A204.1 (cell line): ENCODE measurements around the gene DNAJB6.

Source experiments
- FAIRE-seq: peaks from 2 replicates; lab custom pipeline; 2012; peaks lifted over from hg19 to GRCh38; lab: Jason Lieb, UNC

The DNAJB6 gene

GRCh38 chr7:157336383-157337315 is at the start of gene DNAJB6:
Gene DNAJB6, plus strand, starts transcription at chr7:157337004. Its CDS starts 21,569 bp downstream, at chr7:157358573.
- peak; percentile 37 for FAIRE-seq

- no peak for FAIRE-seq
Measured at GRCh38 chr7:157291404-157292080, 45.3 kb upstream of the DNAJB6 start.

- FAIRE-seq: no peak
Measured at GRCh38 chr7:157292258-157292657, 44.5 kb upstream of the DNAJB6 start.

DNA sequence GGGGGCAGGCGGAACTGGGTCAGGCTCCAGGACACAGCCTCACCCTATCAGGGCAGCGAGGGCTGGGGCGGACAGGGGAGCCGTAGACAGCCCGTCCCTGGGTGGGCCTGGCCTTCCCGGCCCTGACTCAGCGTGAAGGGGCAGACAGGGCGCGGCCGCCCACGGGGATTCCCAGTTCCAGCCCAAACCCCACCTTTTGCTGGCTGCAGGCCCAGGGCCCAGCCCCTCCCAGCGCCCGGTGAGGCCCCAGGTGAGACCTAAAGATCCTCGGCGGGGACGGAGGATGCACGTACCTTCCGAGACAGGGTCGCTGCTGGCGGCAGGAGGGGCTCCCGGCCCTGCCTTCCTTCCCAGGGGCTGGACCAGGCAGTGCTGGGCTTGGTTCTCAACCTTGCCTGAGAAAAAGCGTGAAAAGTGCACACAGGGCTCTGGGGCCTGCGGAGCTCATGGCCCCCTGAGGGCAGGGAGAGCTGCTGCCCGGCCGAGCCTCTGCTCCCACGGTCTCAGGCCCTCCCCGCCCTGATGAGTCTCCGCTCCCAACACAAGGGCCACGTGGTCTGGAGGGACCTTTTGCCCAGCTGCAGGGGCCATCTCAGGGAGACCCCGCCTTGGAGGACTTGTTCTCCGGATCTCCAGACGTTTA is 43.9 kb upstream of the DNAJB6 start:
- FAIRE-seq: no peak

DNA sequence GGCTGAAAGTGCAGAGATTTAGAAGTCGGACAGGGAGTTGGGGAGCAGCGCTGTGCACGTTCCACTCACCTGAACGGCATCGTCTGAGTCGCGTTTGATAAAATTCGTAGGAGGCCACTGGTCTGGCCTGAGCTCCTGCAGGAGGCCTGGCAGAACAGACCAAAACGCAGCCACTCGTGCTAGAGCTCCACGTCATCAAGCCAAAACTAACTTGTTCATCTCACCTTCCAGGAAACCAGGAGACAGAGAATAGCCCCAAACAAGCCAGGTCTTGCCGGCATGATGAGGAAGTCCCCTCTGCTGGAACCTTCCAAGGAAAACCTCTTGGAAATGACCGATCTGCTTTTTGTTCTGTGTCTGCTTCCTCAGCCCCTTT is 43.4 kb upstream of the DNAJB6 start:
- no peak for FAIRE-seq

- FAIRE-seq: no peak
Measured at GRCh38 chr7:157294773-157295172, 42.0 kb upstream of the DNAJB6 start.

GRCh38 chr7:157295338-157295737 is 41.5 kb upstream of the DNAJB6 start:
- FAIRE-seq: no peak

- no peak for FAIRE-seq
Measured at GRCh38 chr7:157297185-157297584, 39.6 kb upstream of the DNAJB6 start.

DNA sequence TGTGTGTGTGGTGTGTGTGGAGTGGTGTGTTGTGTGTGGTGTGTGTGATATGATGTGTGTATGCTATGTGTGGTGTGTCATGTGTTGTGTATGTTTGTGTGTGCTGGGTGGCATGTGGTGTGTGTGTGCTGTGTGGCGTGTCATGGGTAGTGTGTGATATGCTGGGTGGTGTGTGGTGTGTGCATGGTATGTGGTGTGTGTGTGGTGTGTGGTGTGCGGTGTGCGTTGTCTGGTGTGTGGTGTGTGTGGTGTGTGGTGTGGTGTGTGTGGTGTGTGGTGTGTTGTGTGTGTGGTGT is 37.5 kb upstream of the DNAJB6 start:
- FAIRE-seq: no peak

DNA sequence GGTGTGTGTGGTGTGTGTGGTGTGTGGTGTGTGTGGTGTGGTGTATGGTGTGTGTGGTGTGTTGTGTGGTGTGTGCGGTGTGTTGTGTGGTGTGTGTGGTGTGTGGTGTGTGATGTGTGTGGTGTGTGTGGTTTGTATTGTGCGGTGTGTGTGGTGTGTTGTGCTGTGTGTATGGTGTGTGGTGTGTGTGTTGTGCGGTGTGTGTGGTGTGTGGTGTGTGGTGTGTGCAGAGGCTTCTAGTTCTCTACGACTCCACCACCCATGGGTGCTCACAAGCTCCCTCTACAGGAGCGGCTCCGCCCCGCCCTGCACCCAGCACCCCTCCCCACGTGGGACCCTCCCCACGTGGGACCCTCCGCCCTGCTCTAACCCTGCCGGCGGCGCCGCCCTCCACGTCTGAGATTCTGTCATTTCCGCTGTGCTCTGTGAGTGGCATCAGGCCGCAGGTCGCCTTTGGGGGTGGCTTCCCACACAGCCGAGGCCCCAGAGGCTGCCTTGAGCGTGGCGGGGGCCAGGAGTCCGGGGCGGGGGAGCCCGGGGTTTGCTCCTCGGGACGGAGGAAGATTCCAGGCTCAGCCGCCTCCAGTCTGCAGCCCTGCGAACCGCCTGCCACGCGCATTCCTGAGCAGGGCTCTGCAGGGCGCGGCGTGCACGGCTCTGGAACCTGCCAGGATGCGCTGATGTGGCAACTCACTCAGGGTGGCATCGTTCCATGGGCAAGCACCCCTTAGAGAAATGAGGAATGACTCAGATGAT is 37.0 kb upstream of the DNAJB6 start:
- FAIRE-seq: no peak

- FAIRE-seq: no peak
Measured at GRCh38 chr7:157300369-157300825, 36.4 kb upstream of the DNAJB6 start.

GRCh38 chr7:157301610-157302120 is 35.1 kb upstream of the DNAJB6 start:
- no peak for FAIRE-seq

GRCh38 chr7:157306846-157307838 is 29.7 kb upstream of the DNAJB6 start:
- FAIRE-seq: no peak

DNA sequence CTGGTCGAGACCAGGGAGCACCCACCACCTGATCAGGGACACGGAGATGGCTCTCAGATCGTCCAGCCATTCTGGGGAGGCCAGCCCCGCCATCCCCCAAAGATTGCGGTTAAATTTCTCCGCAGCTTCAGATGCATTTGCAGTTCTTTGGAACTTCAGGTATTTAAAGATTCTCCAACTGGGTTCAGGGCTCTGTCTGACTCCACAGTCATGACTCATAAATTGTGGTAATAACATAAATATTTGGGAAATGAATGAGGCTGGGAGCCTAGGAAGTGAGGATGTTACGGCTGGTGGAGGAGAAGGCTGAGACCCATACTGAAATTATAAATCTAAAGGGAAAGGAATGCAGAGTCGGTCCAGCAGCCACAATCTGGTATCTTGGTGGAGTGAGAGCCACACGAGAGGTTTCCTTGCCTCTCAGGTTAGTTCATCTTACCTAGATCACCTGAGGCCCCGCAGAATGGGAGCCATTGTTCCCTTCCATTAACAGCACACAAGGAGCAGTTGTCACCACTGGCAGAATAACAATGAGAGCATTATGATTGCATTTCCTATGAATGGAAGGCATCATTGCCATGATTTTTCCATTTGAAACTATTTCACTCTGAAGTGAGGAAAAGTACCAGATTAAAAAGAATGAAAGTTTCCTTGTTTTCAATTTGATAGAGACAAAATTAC is 26.7 kb upstream of the DNAJB6 start:
- no peak for FAIRE-seq

DNA sequence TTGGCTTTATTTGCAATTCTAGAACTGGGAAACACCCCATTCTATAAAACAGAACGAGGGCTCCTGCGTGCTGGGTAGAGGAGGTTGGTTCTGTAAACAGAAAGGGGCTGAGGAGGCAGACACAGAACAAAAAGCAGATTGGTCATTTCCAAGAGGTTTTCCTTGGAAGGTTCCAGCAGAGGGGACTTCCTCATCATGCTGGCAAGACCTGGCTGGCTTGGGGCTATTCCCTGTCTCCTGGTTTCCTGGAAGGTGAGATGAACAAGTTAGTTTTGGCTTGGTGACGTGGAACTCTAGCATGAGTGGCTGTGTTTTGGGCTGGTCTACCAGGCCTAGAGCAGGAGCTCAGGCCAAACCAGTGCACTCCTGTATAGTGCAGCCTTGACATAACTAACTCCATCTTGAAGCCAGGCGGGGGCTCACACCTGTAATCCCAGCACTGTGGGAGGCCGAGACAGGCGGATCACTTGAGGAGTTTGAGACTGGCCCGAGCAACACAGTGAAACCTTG is 26.1 kb upstream of the DNAJB6 start:
- FAIRE-seq: no peak

GRCh38 chr7:157312941-157313340 is 23.9 kb upstream of the DNAJB6 start:
- FAIRE-seq: no peak

GRCh38 chr7:157313645-157314044 is 23.2 kb upstream of the DNAJB6 start:
- FAIRE-seq: no peak

- FAIRE-seq: no peak
Measured at GRCh38 chr7:157318015-157318706, 18.6 kb upstream of the DNAJB6 start.

GRCh38 chr7:157320608-157320980 is 16.2 kb upstream of the DNAJB6 start:
- FAIRE-seq: no peak

- FAIRE-seq: no peak
Measured at GRCh38 chr7:157323401-157323800, 13.4 kb upstream of the DNAJB6 start.
